ENCODE results near the gene PRKD1.
"Not testable (repeated sequence)": the region's sequence is repeated elsewhere in the genome, so short reads cannot be mapped to it uniquely, and the experiment has no call there.

Gene PRKD1

DNA sequence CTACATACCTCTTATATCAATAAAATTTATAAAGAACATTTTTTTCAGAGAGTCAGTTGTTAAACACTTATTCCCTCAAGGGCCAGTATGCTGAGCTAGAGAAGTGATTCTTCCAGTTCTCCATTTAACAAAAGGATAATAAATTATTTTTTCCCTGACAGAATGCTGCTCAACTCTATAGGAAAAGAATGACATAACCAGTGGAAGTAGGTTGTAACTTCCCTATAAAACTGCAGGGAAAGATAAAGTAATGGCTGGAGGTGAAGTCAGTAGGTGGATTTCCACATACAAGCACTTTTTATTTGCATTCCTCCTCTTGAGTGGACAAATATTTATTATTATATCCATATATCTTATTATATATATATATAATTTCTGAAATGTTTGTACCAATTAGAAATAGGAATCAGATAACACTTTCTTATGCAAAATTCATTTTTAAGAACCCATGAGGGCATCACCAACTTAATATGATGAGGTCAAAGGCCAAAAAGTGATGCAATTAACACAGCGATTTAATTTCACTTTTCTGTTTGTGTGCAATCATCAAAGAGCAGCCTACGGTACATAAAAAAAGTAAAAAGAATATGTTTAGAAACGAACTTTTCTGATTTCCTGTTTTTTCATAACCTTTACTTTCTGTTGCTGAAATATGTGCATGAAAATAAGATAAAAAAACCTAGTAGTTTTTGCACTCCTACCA lies 175.3 kb downstream of the PRKD1 start:
- Histone ChIP-seq H3K4me3 (ENCODE audit: low read depth, low read length) (no peak overlapping the region), H3K9ac (ENCODE audit: low read depth, low read length) (no peak overlapping the region), H3K9me3 (ENCODE audit: control insufficient read depth, insufficient read depth, low read length) (no peaks in the 10 kb centered on the region), H3K4me1 (ENCODE audit: control insufficient read depth, insufficient read depth, low read length) (no peaks in the 10 kb centered on the region), H3K36me3 (ENCODE audit: control insufficient read depth, insufficient read depth, low read length) (no peaks in the 10 kb centered on the region), H3K27me3 (ENCODE audit: control insufficient read depth, insufficient read depth, low read length) (no peaks in the 10 kb centered on the region)

DNA sequence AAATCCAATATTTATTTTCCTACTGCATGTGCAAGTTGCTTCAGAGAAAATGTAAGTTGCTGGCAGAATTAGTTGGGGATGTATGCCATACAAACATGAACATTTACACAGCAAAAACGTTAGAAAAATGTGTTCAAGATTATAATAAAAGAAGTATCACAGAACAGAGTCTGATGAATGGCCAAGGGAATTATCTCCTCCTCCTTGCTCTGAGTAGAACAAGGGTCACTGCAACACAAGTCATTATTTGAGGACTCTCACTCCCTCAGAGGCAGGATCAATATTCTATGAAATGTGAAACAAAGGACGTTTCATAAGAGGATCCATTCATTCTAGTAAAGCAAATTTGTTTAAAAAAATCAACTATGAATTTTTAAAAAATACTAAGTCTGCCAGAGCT lies 177.8 kb downstream of the PRKD1 start:
- Histone ChIP-seq H3K9ac (ENCODE audit: low read depth, low read length) (no peak overlapping the region), H3K9me3 (ENCODE audit: control insufficient read depth, insufficient read depth, low read length) (no peaks in the 10 kb centered on the region), H3K4me1 (ENCODE audit: control insufficient read depth, insufficient read depth, low read length) (no peaks in the 10 kb centered on the region), H3K27me3 (ENCODE audit: control insufficient read depth, insufficient read depth, low read length) (no peaks in the 10 kb centered on the region), H3K36me3 (ENCODE audit: control insufficient read depth, insufficient read depth, low read length) (no peaks in the 10 kb centered on the region), H3K4me3 (ENCODE audit: low read depth, low read length) (no peak overlapping the region)

DNA sequence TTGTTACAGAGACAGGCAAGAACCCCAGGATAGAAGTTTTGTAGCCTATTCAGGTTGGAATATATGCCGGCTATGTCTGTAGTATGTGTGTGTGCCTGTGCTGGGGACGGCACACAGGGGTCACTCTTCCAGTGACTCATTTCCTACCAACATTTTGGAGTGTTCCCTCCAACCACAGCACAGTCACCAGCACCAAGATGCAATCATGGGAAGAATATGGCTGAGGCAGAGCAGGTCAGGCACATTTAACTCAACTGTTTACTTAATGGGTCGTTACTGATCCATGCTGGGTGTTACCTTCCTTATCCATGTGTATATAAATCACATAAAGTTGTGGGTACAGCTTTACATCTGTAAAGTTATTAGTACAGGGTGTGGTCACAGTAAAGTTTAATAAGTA lies 178.3 kb downstream of the PRKD1 start:
- Histone ChIP-seq H3K27me3 (ENCODE audit: control insufficient read depth, insufficient read depth, low read length) (no peaks in the 10 kb centered on the region), H3K4me1 (ENCODE audit: control insufficient read depth, insufficient read depth, low read length) (no peaks in the 10 kb centered on the region), H3K36me3 (ENCODE audit: control insufficient read depth, insufficient read depth, low read length) (no peaks in the 10 kb centered on the region), H3K9ac (ENCODE audit: low read depth, low read length) (no peak overlapping the region), H3K4me3 (ENCODE audit: low read depth, low read length) (no peak overlapping the region), H3K9me3 (ENCODE audit: control insufficient read depth, insufficient read depth, low read length) (no peaks in the 10 kb centered on the region)

DNA sequence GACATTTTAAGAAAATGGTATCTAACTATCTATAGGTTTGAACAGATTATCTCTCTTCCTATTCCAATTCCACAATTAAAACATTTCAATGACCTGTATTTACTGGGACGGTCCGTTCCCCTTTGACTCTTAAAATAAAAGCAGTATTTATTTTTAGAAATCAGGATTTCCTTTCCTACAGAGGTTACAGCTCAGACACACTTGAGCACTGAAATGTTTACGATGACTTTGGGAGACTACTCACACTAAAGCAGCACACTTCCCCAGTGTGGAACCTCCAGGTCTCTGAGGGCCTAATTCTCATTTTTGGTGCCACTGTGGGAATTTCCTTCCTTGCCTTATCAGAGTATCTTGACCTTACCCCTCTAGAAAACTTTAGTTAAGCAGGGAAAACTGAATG lies 181.8 kb downstream of the PRKD1 start:
- Histone ChIP-seq H3K9me3 (ENCODE audit: control insufficient read depth, insufficient read depth, low read length) (no peaks in the 10 kb centered on the region), H3K4me1 (ENCODE audit: control insufficient read depth, insufficient read depth, low read length) (no peaks in the 10 kb centered on the region), H3K36me3 (ENCODE audit: control insufficient read depth, insufficient read depth, low read length) (no peaks in the 10 kb centered on the region), H3K27me3 (ENCODE audit: control insufficient read depth, insufficient read depth, low read length) (no peaks in the 10 kb centered on the region), H3K9ac (ENCODE audit: low read depth, low read length) (no peak overlapping the region), H3K4me3 (ENCODE audit: low read depth, low read length) (no peak overlapping the region)

DNA sequence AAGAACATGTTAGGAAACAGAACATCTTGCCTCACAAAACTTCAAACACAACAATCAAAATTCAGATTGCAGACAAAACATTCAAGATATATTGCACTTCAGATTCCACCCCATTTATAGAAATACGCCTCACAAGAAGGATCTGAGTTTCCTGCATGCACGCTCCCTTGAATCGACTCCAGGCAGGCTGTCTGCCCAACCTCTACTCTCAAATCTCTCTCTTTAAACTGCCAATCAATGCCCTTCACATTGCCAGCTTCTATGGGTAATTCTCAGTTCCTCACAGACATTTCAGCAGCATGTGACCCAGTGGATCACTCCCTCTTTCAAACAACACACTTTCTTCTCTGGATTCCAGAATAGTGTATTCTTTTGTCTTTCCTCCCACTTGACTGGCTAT lies 184.1 kb downstream of the PRKD1 start:
- no peaks in the 10 kb centered on the region for H3K4me1 ChIP-seq (ENCODE audit: control insufficient read depth, insufficient read depth, low read length)
- no peak overlapping the region for H3K9ac ChIP-seq (ENCODE audit: low read depth, low read length)
- H3K27me3 ChIP-seq (ENCODE audit: control insufficient read depth, insufficient read depth, low read length) = no peaks in the 10 kb centered on the region
- no peak overlapping the region for H3K4me3 ChIP-seq (ENCODE audit: low read depth, low read length)
- no peaks in the 10 kb centered on the region for H3K36me3 ChIP-seq (ENCODE audit: control insufficient read depth, insufficient read depth, low read length)
- no peaks in the 10 kb centered on the region for H3K9me3 ChIP-seq (ENCODE audit: control insufficient read depth, insufficient read depth, low read length)

DNA sequence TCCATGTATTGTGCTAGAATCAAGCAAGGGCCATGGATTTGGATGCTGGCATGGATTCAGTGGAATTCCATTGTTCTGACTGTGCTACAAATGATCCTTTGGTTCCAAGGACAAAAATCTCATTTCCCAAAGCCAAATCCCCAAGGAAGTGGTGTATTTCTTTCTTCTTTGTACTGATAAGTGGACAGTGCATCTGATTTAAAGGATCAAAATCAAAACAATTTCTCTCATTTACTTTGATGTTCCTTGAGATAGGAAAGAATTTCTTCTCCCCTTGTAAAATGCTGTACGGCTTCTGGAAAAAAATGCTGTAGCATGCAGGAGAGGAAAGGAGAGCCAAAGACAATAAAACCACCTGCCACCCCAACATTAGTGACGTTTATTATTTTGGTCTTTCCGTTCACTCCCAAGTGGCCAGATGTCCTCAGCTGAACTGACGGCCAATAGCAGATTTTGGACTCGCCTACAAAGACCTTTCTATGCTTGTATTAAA lies 185.7 kb downstream of the PRKD1 start:
- Histone ChIP-seq H3K36me3 (ENCODE audit: control insufficient read depth, insufficient read depth, low read length) (no peaks in the 10 kb centered on the region), H3K4me3 (ENCODE audit: low read depth, low read length) (no peak overlapping the region), H3K9me3 (ENCODE audit: control insufficient read depth, insufficient read depth, low read length) (no peaks in the 10 kb centered on the region), H3K27me3 (ENCODE audit: control insufficient read depth, insufficient read depth, low read length) (no peaks in the 10 kb centered on the region), H3K9ac (ENCODE audit: low read depth, low read length) (no peak overlapping the region), H3K4me1 (ENCODE audit: control insufficient read depth, insufficient read depth, low read length) (no peaks in the 10 kb centered on the region)

DNA sequence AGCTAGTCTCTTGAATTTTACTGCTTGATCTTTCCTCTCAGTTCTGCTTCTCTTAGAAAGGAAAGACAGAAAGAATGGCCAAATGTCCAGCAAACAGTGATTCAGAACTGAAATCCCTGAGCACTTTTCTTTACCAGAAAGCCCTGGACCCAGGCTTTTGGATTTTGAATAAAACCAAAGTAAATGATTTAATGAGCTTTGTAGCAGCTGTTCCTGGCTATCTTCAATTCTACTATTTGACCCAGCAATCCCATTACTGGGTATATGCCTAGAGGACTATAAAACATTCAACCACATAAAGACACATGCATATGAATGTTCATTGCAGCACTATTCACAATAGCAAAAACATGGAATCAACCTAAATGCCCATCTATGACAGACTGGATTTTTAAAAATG lies 187.2 kb downstream of the PRKD1 start:
- no peak overlapping the region for H3K4me3 ChIP-seq (ENCODE audit: low read depth, low read length)
- no peak overlapping the region for H3K9ac ChIP-seq (ENCODE audit: low read depth, low read length)
- H3K27me3 ChIP-seq (ENCODE audit: control insufficient read depth, insufficient read depth, low read length) = no peaks in the 10 kb centered on the region
- no peaks in the 10 kb centered on the region for H3K36me3 ChIP-seq (ENCODE audit: control insufficient read depth, insufficient read depth, low read length)
- H3K4me1 ChIP-seq (ENCODE audit: control insufficient read depth, insufficient read depth, low read length) = no peaks in the 10 kb centered on the region
- no peaks in the 10 kb centered on the region for H3K9me3 ChIP-seq (ENCODE audit: control insufficient read depth, insufficient read depth, low read length)

DNA sequence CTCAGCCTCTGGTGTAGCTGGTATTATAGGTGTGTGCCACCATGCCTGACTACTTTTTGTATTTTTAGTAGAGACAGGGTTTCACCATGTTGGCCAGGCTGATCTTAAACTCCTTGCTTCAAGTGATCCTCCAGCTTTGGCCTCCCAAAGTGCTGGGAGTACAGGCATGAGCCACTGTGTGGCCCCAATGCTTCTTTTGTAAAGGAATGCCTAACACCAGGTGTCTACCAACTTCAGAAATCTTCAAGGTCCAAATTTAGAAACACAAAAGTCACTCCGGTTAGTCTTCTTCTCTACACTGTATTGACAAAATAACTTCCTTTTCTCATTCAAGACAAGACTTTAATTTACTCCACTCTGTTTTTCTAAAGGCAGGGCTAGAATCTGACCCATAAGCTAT lies 188.7 kb downstream of the PRKD1 start:
- H3K9ac ChIP-seq (ENCODE audit: low read depth, low read length) = no peak overlapping the region
- H3K36me3 ChIP-seq (ENCODE audit: control insufficient read depth, insufficient read depth, low read length) = no peaks in the 10 kb centered on the region
- H3K4me3 ChIP-seq (ENCODE audit: low read depth, low read length) = no peak overlapping the region
- no peaks in the 10 kb centered on the region for H3K9me3 ChIP-seq (ENCODE audit: control insufficient read depth, insufficient read depth, low read length)
- no peaks in the 10 kb centered on the region for H3K27me3 ChIP-seq (ENCODE audit: control insufficient read depth, insufficient read depth, low read length)
- no peaks in the 10 kb centered on the region for H3K4me1 ChIP-seq (ENCODE audit: control insufficient read depth, insufficient read depth, low read length)

DNA sequence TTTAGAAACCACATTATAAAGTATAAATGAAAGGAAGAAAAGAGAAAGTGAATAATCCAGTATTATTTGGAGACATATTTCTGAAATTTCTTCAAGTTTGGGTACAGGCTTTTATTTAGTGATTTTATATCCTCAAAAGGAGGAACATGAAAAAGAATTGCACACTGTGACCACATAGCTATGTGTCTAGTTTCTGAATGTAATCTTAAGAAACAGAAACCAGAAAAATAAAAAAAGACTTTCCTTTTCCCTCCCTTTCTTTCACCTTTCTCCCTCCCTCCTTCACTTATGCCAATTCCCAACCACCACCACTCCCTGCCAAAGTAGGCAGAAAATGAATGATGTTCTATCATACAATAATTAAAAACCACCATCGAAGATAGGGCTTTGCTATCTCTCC lies 189.6 kb downstream of the PRKD1 start:
- no peaks in the 10 kb centered on the region for H3K36me3 ChIP-seq (ENCODE audit: control insufficient read depth, insufficient read depth, low read length)
- H3K4me3 ChIP-seq (ENCODE audit: low read depth, low read length) = no peak overlapping the region

DNA sequence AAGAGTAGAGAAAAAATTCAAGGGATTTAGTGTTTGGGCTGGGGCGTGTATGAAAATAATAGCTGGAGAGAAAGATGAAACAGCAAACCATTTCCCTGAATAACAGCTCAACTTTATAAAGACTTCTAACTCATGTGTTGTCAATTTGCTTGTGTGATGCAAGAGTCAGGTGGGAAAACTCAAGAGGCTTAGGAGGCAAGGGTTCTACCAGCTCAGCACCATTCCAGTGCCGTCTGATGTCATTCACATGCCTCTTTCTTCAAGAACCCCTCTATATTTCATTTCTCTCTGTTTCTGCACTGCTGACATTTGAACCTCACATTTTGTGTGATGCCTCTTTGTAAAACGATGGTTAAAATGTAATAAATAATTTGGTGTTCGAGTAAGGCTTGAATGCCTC lies 192.2 kb downstream of the PRKD1 start:
- no peak overlapping the region for H3K9ac ChIP-seq (ENCODE audit: low read depth, low read length)
- no peaks in the 10 kb centered on the region for H3K27me3 ChIP-seq (ENCODE audit: control insufficient read depth, insufficient read depth, low read length)
- no peak overlapping the region for H3K4me3 ChIP-seq (ENCODE audit: low read depth, low read length)
- no peaks in the 10 kb centered on the region for H3K4me1 ChIP-seq (ENCODE audit: control insufficient read depth, insufficient read depth, low read length)
- no peaks in the 10 kb centered on the region for H3K36me3 ChIP-seq (ENCODE audit: control insufficient read depth, insufficient read depth, low read length)
- H3K9me3 ChIP-seq (ENCODE audit: control insufficient read depth, insufficient read depth, low read length) = no peaks in the 10 kb centered on the region

More for the DNA sequence above, 189.6 kb downstream of the PRKD1 start:
- Histone ChIP-seq H3K27me3 (ENCODE audit: control insufficient read depth, insufficient read depth, low read length) (no peaks in the 10 kb centered on the region), H3K9ac (ENCODE audit: low read depth, low read length) (no peak overlapping the region), H3K9me3 (ENCODE audit: control insufficient read depth, insufficient read depth, low read length) (no peaks in the 10 kb centered on the region), H3K4me1 (ENCODE audit: control insufficient read depth, insufficient read depth, low read length) (no peaks in the 10 kb centered on the region)

DNA sequence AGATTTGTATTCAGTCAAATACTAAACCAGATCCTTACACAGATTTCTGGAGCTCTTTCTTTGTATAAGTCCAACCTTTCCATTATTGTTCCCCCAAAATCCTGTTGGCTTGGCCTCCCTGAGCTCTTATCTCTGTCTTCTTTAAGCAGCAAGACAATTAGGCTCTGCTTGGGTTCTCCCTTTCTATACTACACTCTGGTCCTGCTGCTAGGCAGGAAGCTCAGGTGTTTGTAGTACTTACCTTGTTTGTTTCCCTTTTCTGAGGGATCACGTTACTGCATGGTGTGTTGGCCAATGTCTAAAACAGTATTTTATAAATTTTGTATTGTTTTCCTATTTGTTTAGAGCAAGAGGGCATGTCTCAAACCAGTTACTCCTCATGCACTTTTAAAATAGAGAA lies 192.9 kb downstream of the PRKD1 start:
- H3K4me1 ChIP-seq (ENCODE audit: control insufficient read depth, insufficient read depth, low read length) = no peaks in the 10 kb centered on the region
- no peaks in the 10 kb centered on the region for H3K9me3 ChIP-seq (ENCODE audit: control insufficient read depth, insufficient read depth, low read length)
- no peak overlapping the region for H3K4me3 ChIP-seq (ENCODE audit: low read depth, low read length)
- no peaks in the 10 kb centered on the region for H3K36me3 ChIP-seq (ENCODE audit: control insufficient read depth, insufficient read depth, low read length)
- no peaks in the 10 kb centered on the region for H3K27me3 ChIP-seq (ENCODE audit: control insufficient read depth, insufficient read depth, low read length)
- no peak overlapping the region for H3K9ac ChIP-seq (ENCODE audit: low read depth, low read length)

DNA sequence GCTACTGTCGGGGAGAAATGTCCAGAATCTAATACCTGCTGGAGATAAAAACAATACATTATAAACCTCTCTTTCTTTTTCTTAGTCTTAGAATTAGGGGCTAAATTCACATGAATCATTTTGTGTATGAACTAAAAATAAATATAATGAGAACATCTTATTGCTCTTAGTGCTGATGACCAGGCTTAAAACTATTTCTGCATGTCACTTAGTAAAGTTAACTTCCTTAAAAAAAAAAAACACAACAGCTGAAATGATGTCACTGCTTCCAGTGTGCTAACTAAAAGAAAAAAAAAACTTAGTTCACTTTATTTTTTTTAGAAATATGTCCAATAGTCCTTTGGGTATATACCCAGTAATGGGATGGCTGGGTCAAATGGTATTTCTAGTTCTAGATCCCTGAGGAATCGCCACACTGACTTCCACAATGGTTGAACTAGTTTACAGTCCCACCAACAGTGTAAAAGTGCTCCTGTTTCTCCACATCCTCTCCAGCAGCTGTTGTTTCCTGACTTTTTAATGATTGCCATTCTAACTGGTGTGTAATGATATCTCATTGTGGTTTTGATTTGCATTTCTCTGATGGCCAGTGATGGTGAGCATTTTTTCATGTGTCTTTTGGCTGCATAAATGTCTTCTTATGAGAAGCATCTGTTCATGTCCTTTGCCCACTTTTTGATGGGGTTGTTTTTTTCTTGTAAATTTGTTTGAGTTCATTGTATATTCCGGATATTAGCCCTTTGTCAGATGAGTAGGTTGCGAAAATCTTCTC lies 200.9 kb downstream of the PRKD1 start:
- H3K9me3 ChIP-seq (ENCODE audit: control insufficient read depth, insufficient read depth, low read length); H3K4me3 ChIP-seq (ENCODE audit: low read depth, low read length); H3K9ac ChIP-seq (ENCODE audit: low read depth, low read length); H3K27me3 ChIP-seq (ENCODE audit: control insufficient read depth, insufficient read depth, low read length); H3K36me3 ChIP-seq (ENCODE audit: control insufficient read depth, insufficient read depth, low read length); H3K4me1 ChIP-seq (ENCODE audit: control insufficient read depth, insufficient read depth, low read length): not testable (repeated sequence)
